ENCODE measurements around the gene PCGF1. TPM values are rescaled to one million over a fixed set of nuclear protein-coding genes. Genes with fewer than 3 reads are reported as not detected.
A peak's percentile ranks its signal among the peaks of the same experiment; 100 is the strongest.

The PCGF1 gene
- total and polyA plus RNA-seq, 2 experiments from 2014 or later: 10.9 to 14.2 TPM

- no peaks in the 10 kb centered on the region for H3K4me1 ChIP-seq (ENCODE audit: low read depth)
- no peaks in the 10 kb centered on the region for H3K9me3 ChIP-seq (ENCODE audit: low read depth)
- no peaks in the 10 kb centered on the region for H3K36me3 ChIP-seq
- H3K4me3 ChIP-seq: no peak overlapping the region
- no peak overlapping the region for H3K27ac ChIP-seq
- H3K27me3 ChIP-seq: peaks cover 100% of the 10 kb centered on the region
- DNase-seq (ENCODE audit: low read depth in 1 of 2, low spot score in 1 of 2): no peak
- TF ChIP-seq, protein P1, sequence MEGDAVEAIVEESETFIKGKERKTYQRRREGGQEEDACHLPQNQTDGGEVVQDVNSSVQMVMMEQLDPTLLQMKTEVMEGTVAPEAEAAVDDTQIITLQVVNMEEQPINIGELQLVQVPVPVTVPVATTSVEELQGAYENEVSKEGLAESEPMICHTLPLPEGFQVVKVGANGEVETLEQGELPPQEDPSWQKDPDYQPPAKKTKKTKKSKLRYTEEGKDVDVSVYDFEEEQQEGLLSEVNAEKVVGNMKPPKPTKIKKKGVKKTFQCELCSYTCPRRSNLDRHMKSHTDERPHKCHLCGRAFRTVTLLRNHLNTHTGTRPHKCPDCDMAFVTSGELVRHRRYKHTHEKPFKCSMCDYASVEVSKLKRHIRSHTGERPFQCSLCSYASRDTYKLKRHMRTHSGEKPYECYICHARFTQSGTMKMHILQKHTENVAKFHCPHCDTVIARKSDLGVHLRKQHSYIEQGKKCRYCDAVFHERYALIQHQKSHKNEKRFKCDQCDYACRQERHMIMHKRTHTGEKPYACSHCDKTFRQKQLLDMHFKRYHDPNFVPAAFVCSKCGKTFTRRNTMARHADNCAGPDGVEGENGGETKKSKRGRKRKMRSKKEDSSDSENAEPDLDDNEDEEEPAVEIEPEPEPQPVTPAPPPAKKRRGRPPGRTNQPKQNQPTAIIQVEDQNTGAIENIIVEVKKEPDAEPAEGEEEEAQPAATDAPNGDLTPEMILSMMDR (IDR thresholded peaks at IDR 0.05; ENCODE audit: low read depth, low read length): no peak
Measured at GRCh38 chr2:74516650-74517049, 9.2 kb upstream of the PCGF1 start.

- peak overlapping the region; percentile 10 for H3K4me3 ChIP-seq
- no peaks in the 10 kb centered on the region for H3K36me3 ChIP-seq
- H3K27me3 ChIP-seq: peaks cover 100% of the 10 kb centered on the region
- H3K27ac ChIP-seq: no peak overlapping the region
- no peaks in the 10 kb centered on the region for H3K9me3 ChIP-seq (ENCODE audit: low read depth)
- TF ChIP-seq, protein P1 (IDR thresholded peaks at IDR 0.05; ENCODE audit: low read depth, low read length): no peak
- DNase-seq (ENCODE audit: low read depth in 1 of 2, low spot score in 1 of 2): peak; percentile 60 to 68
- no peaks in the 10 kb centered on the region for H3K4me1 ChIP-seq (ENCODE audit: low read depth)
Measured at GRCh38 chr2:74515981-74516633, 8.6 kb upstream of the PCGF1 start.

GRCh38 chr2:74515271-74515980 is 7.9 kb upstream of the PCGF1 start:
- peak in 1 of 2 donors; percentile 10 for DNase-seq (ENCODE audit: low read depth in 1 of 2, low spot score in 1 of 2)
- Histone ChIP-seq H3K4me3 (peak overlapping the region; percentile 10), H3K27me3 (peaks cover 100% of the 10 kb centered on the region), H3K4me1 (ENCODE audit: low read depth) (no peaks in the 10 kb centered on the region), H3K9me3 (ENCODE audit: low read depth) (no peaks in the 10 kb centered on the region), H3K36me3 (no peaks in the 10 kb centered on the region), H3K27ac (no peak overlapping the region)
- TF ChIP-seq, protein P1 (IDR thresholded peaks at IDR 0.05; ENCODE audit: low read depth, low read length): no peak

GRCh38 chr2:74514368-74515270 is 7.1 kb upstream of the PCGF1 start, which contains the start of gene TLX2:
Gene TLX2 (plus strand): TSS chr2:74514450. CDS start chr2:74514807, 357 bp downstream.
- no peaks in the 10 kb centered on the region for H3K36me3 ChIP-seq
- H3K27ac ChIP-seq: no peak within 1 kb of the TSS
- H3K4me1 ChIP-seq (ENCODE audit: low read depth): no peaks in the 10 kb centered on the region
- H3K4me3 ChIP-seq: peak within 1 kb of the TSS; percentile 2
- DNase-seq (ENCODE audit: low read depth in 1 of 2, low spot score in 1 of 2): peak in 1 of 2 donors; percentile 25
- H3K9me3 ChIP-seq (ENCODE audit: low read depth): no peaks in the 10 kb centered on the region
- peaks cover 100% of the 10 kb centered on the region for H3K27me3 ChIP-seq
- TF ChIP-seq, protein P1 (IDR thresholded peaks at IDR 0.05; ENCODE audit: low read depth, low read length): no peak

DNA sequence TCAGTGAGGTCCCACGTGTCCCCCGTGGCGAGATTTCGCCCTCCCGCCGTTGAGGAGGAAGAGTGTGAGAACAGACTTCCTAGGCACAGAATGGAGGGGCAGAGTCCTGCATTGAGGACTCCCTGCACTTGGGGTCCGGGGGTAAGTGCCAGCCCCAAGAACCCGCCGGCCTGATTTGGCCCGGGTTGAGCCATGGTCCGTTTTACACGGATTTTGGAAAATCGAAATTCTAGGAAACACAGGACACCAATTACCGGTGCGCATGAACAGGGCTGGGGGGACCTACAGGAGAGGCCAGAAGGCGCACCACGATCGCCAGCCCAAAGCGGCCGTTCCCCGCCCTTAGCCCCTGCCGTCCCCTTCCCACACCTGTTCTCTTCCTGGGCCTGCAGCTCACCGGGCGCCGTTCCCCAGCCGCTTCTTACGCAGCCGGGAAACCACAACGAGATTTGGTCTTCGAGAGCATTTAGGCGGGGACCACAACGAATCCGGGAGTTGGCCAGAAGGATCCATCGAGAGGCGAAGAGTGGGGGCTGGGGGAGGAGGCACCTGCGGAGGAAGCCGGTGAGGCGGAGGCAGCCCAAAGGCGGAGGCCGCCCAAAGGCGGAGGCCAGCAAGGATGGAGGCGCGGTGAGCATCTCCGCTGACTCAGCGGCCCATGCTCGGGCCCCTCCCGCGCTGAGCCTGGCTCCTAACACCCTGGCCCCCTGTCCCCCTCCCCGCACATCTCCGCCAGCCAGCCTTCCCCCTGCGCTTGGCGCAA is 6.3 kb upstream of the PCGF1 start:
- Histone ChIP-seq H3K9me3 (ENCODE audit: low read depth) (no peaks in the 10 kb centered on the region), H3K4me1 (ENCODE audit: low read depth) (no peaks in the 10 kb centered on the region), H3K27ac (no peak overlapping the region), H3K4me3 (no peak overlapping the region), H3K36me3 (no peaks in the 10 kb centered on the region), H3K27me3 (peaks cover 97% of the 10 kb centered on the region)
- no peak for DNase-seq (ENCODE audit: low read depth in 1 of 2, low spot score in 1 of 2)
- TF ChIP-seq, protein P1 (IDR thresholded peaks at IDR 0.05; ENCODE audit: low read depth, low read length): no peak
